NK-92 treated with Interleukin-12 subunit alpha and Interleukin-12 subunit beta, amount 100 ng/mL, for 24 hours (cell line): ENCODE data around the gene FBXO24.
"Not testable (repeated sequence)": the region's sequence is repeated elsewhere in the genome, so short reads cannot be mapped to it uniquely, and the experiment has no call there.

Experiments used
- DNase-seq: peaks from one replicate; lab custom pipeline; 2025; lab: John Stamatoyannopoulos, UW

FBXO24 gene

DNA sequence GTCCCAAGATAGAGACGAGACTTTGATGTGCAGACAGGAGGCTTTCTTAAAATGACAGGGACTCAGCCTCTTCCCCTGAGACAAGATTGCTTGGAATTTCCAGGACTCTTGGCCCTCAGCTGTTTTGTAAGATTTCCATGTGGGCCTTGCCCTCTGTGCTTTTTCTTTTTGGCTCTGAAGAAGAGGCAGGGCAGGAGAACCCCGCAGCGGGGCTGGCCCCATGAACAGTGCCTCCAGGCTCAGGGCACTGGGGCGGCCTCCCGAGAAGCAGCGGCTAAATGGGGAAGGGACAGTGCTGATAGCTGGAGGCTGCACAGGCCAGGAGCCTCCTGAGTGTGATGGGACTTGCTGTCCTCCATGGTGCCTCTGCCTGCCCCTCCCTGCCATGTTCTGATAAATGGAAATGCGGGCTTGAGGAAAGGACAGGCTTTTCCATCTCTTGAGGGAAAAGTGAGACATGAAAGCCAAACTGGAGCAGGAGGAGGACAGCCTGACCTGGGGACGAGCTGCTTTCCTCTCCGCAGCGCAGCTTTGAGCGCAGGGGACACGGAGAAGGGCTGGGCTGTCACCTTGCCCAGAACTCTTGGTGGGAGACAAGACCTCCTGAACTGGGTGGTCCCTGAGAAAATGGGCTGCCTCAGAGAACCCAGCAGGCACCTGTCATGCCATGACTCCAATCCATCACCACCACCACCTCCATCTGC, 24.5 kb upstream of the FBXO24 start:
- no peak for DNase-seq

DNA sequence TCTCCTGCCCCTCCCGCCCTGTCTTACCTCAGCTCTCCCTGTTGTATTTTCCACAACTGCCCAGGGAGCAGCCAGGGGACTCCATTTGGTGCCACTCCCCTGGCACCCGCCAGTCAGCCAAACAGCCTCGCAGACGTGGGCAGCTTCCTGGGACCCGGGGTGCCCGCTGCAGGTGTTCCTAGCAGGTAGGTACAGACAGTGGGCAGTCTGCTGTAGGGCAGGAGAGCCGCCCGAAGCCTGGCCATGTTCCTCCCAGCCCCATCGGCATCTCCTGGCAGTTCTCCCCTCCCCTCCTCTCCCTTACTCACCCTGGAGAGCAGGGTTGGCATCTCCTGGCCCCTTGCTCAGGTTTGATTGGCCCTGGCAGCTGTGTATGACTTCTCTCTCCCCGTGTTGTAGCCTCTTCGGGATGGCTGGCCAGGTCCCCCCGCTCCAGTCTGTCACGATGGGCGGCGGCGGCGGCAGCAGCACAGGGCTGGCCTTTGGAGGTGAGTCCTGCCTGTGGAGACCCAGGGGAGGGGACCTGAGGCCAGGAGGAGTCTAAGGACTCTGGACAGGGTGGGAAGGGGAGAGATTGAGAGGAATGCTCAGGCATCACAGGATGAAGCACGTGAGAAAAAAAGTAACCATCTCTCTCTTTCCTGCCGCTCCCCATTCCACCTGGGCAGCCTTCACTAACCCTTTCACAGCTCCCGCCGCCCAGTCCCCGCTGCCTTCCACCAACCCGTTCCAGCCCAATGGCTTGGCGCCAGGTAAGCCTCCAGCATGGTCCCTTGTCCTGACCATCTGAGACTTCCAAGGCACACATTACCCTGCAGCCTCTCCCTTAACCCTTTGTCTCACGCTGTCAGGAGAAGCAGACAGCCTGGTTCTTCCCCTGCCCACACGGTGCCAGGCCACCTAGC, 23.7 kb upstream of the FBXO24 start:
- no peak for DNase-seq

DNA sequence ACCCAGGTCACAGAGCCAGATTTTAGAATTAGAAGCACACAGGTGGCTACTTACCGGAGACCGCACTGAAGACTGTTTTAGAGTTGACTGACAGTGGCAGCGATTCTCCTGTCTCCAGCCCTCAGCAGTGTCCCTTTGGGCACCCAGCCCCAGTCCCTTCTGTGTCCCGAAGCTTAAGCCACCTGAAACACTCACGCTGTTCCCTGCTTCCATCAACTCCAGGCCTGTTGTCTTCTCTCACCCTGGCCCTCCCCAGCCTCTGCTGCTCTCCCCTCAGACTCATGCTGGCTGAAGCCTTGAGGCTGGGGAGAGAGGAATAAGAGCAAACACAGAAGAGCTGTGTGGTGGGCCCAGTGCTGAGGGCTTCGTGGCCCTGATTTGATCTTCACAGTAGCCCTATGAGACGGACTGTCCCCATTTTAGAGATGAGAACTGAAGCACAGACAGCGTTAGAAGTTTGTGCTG, 23.0 kb upstream of the FBXO24 start:
- DNase-seq, result no peak

DNA sequence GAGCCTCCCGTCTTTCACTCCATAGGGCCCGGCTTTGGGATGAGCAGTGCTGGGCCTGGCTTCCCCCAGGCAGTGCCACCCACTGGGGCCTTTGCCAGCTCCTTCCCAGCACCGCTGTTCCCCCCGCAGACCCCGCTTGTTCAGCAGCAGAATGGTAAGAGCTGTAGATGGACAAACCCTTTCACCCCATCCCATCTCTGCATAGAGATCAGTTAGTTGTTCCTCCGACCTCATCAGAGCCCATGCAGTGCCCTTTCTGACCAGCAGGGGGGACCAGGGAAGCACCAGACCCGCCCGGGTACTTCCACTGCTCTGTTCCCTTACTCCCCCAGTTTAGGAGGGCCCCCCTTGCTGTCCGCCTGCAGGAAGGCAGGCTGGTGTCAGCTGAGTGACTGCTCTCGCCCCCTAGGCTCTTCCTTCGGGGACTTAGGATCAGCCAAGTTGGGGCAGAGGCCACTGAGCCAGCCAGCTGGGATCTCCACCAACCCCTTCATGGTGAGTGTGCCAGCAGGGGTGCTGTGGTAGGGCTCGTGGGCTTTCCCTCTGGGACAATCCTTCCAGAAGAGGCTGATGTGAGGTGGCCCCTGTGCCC, 22.2 kb upstream of the FBXO24 start:
- DNase-seq, result peak; percentile 57

DNA sequence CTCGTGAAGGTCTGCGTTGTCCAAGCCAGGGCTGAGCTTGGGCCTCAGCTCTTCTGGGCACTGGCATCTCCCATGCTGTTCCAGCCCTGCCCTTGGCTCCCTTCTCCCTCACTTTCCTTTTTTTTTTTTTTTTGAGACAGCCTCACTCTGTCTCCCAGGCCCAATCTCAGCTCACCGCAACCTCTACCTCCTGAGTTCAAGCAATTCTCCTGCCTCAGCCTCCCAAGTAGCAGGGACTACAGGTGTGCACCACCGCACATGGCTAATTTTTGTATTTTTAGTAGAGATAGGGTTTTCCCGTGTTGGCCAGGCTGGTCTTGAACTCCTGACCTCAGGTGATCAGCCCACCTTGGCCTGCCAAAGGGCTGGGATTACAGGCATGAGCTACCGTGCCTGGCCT, 21.7 kb upstream of the FBXO24 start:
- DNase-seq, result not testable (repeated sequence)

DNA sequence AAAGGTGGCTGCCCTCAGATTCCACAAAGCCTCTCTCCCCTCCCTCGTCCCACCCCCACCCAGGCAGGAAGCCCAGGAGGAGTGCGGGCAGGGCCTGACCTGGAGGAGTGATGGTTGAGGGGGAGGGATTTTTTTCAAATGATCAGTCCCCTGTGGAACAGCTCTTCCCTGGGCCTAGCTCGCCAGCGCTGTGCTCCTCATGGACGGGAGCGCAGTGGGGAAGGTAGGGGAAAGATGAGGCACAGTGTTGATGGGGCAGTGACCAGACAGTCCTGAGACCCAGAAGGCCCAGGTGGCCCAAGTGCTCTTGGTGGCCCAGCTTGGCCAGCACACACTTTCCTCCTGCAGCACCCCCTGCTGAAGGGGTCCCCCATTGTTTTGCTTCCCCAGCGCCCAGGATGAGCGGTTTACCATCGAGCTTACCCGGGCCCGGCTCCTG, 21.0 kb upstream of the FBXO24 start:
- no peak for DNase-seq

DNA sequence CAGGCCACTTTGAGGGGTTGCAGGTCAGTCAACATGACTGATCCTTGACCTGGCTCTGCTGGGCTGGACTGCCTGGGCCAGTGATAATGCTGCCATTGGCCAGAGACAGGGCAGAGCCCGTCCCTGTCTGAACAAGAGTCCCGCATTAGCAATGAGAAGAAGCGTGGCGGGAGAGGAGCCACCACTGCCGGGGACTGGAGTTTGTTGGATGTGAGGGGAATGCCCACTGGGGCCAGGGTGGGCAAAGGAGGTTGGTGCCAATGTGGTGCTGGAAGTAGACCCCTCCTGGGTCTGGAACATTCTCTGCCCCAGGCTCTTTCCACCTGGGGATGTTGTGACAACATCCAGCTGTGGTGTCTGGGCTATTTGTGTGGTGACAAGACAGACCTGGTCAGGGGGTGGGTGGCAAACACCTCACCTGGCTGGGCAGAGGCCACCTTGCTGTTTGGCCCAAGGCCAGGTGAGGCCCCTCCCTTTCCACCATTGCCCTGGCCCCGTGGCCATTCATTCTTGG, 20.1 kb upstream of the FBXO24 start:
- no peak for DNase-seq

DNA sequence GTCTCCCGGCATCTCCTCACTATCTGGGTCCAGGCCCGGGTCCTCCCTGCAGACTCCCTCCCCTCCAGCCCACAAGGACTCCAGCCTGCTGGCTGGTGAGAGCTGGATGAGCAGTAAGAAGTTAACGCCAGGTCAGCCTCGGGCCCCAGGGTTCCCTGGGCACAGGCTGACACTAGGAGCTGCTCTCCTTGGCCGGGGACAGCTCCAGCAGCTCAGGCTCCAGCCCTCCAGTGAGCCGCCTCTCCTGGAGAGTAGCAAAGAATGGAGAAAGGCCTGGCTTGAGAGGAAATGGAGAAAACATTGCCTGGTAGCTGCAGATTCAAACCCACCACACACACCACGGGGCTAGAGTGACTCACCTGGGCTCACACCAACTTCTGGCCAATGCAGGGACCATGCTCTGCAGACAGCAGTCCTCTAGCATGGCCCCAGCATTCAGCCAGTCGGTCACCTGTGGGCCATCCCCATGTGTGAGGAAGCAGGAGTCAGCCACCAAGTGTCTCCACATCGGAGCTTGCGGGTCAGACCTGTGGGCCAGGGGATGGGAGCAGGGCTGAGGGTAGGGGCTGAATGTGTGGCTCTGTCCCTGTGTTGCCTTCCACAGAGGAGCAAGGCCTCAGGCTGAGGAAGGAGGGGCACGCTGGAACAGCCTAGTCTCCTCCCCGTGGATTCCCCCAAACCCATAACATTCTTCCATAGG, 18.9 kb upstream of the FBXO24 start:
- DNase-seq, result no peak

DNA sequence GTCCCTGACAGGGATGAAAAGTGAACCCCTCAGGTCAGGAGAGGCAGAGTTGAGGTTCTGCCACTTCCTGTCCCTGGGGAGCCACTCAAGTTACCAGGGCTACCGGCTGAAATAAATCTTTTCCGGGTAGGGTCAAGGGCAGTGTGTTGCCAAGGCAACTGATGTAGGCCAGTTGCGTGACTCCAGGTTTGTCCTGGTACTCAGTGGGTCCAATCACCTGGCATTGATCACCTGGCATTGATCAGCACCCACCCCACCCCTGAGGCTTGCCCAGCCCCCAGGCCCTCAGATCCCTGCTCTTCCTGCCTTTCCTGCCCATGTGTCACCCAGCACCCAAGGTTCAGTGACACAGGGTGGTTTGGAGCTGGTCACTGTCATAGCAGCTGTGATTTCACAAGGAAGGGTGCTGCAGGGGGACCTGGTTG, 18.4 kb upstream of the FBXO24 start:
- no peak for DNase-seq

DNA sequence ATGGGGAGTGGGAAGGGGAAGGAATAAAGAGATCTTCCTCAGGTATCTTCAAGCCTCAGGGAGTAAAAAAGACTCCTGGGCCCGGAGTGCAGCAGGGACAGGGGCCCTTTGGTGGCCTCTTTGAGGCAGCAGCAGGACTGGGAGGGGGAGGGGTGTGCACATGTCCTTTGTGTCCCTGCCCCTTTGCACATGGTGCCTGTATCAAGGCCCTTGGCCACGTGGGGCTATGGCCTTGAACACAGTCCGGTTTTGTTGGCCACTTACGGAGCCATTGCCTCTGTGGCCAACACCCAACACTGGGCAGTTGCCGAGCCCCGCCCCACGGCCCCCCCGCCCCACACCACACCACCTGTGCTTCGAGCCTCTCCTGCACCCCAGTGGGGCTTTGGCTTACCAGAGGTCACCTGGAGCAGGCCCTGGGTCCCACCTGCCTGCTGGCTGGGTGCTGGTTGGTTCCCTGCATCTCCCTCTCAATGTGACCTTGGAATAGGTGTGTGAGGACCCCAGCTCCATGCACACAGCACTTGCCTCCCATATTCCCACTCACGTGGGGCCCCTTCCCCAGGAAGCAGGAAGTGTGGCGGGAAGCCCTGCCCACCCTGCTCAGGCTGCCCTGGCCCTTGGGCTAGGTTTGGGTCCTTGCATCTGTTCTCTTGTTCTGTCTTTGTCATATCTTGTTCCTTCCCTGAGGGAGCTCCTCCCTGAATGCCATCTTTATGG, 17.8 kb upstream of the FBXO24 start:
- no peak for DNase-seq

DNA sequence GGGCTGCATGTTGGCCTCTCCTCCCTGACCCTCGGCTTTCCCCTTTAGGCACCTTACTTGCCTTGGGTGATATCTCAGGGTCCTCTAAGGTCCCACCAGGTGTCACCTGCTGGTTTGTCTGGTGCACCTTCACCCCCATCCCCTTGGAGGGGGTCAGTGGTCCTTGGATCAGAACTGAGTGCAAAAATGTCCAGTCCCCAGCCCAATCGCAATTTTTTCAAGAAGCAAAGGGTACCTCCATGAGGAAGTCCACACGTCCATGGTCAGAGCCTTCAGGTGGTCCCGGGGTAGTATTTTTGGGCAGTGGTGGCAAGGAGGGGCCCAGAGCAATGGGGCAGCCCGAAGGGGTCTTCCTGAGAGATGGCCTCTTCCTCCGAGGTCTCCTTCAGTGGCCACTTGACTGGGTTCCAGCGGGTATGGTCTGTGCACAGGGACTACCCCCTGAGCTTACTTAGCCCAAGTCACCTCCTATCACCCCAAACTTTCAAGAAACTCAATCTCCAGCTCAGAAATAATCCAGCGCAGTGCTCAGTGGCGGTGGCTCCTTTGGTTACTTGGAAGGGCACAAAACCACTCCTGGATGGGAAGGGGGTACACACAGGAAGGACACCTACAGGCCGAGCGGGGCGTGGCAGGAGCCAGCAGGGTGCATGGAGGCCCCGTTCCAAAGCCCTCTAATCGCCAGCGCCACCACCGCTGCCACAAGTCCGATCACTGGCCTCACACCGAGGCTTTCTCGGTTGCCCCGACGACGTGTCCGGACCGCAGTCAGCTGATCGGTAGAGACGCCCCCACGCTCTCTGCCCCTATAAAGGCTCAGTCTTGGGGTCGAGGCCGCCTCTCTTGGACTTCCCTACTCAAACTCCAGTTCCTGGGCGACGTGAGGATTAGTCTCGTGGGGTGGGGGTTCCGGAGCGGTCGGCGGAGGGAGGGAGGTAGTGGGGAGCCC, 17.0 kb upstream of the FBXO24 start:
- no peak for DNase-seq

DNA sequence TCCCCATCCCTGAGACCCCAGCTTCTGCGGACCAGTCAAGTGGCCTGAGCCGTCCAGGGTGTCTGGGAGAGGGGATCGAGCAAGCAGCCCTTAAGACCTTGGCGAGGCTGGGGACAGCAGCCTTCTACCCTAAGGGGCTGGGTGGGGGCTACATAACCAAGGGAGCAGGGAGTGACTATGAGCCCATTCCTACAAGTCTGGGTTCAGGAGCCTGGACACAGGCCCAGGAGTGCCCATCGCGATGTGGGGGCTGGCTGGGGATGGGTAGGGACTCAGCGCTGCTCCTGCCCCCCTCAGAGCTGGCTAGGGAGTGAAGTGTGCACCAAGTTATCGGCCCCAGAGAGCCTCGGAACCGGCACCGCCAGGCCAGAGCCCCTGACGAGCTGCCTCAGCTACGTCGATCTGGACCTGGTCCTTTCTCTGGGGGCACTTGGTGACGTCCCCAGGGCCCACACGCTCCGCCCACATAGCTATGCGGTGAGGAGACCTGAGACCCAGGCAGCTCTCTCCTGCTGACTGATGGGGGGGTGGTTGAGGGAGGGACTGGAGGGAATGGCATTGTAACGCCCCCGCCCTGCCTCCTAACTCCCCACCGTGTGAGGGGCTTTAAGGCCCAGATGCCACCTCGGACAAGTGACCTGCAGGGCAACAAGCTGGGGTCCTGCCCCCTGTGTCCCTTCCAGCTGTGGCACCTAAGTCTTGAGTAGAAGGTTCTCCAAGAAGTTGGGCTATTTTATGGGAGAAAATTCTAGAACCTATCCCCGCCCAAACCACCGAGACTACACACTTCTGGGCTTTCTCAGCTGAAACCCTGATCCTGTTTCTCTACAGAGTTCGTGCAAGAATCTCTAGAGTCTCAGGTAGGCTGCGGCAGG, 14.9 kb upstream of the FBXO24 start:
- DNase-seq, result no peak

DNA sequence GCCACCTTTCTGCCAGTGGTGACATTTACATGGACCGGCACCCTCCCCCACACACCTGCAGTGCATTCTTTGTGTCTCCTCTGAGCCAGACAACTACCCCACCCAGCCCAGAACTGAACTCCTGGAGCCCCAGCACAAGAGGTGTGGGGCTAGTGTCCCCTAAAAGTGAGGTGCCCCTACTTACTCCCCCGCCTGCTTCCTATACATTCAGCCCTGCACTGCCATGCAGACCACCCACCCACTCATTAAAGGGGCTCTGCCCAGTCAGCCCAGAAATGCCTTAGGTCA, 14.4 kb upstream of the FBXO24 start:
- no peak for DNase-seq

DNA sequence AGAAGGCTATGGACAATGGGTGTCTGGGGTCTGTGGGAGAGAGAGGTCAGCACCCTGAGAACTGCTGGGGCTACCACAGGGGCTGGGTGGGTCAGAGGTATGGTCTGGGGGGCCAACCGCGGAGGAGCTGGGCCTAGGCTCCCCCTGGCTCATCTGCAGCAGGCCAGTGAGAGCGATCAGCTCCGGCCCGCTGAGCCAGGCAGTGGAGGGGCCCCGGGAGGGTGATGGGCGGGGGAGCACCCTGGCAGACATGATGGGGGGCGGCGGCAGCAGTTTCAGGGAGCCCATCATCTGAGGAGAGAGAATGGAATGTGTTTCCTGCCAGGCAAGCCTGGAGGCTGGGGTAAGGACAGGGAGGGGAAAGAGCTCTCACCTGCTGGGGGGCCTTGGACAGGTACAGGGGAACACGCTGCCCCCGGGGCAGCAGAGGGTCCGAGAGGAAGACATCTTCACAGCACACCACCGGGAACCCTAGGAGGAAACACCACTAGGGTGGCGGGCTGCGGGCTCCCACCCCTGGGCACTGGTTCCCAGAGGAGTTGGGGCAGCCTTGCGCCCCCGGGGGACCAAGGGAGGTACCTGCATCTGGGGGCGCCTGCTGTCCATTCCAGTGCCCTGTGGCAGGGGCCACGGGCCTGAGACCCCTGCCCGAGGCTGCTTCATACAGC, 13.7 kb upstream of the FBXO24 start:
- no peak for DNase-seq

DNA sequence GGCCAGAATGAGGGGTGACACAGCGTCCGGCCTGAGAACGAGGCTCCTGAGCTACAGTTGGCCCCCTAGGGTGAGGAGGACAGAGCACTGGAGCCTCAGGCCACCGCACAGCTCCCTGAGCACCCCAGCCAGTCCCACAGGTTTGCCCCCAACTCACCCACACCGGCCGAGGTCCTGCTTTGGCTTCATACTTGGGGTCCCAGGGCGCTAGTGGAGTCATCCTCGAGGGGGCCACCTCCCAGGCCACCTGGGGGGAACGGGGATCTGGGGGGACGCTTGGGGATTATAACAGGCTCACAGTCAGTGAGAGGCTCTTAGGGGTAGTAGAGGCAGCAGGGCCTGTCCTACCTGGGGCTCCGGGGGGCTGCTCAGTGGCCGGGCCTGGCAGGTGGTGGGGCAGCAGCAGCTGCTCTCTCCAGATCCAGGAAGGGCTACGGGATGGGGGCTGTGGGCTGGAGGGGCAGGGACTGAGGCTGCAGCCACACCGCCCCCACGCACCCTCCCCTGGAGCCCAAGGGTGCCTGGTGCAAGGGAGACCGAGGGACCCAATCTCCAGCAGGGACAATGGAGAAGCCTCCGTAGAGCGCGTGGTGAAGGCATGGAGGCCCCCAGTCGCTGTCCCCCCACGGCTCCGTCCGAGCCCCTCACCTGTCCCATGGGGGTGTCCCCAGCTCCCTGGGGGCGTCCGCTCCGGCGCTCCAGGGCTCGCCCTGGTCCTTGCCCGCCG, 13.0 kb upstream of the FBXO24 start:
- DNase-seq, result no peak

DNA sequence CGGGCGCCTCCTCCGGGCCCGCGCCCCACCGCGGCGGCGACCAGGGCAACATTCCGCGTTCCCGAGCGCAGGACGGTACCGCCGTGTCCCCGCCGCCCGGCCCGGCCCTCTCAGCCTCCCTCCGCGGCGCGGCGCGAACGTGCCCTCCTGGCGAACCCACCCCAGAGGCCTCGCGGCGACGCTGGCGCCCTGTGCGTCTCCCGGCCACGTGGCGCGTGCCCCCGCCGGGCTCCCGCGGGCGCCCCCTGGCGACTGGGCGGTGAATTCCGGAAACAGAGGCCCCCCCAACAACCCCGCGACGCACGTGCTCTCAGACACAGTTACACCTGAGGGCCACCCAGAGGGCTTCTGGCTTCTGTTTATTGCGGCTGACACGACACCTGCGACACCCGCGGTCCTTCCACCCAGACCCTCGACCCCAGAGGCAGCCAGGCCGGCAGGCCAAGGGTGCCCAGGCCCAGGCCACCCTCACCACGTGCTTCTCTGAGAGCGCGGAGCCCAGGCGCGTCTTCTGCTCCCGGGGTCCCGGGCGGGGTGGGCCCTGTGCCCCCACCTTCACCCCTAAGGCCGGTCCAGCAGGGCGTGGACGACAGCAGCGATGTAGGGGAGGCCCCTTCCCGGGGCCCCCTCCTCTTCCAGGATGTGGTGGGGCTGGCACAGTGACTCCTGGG, 12.3 kb upstream of the FBXO24 start, which contains the start of gene SAP25:
SAP25 (minus strand) TSS at position 210 of the 671 bp plus-strand sequence; CDS start at position 52, 158 bp downstream.
- no peak for DNase-seq
